GM12891 (cell line): ENCODE measurements around the gene PDGFB.

Source experiments
- POLR2A ChIP-seq: IDR thresholded peaks from 2 replicates; pipeline ENCODE4 v1.6.1; 2011; ENCODE audit warnings: low read depth, low read length, control low read depth
- POLR2AphosphoS5 ChIP-seq: IDR thresholded peaks from 2 replicates; pipeline ENCODE4 v1.6.1; 2011; ENCODE audit warnings: low read depth, low read length, control low read depth

- TF ChIP-seq POLR2A = no peak
- TF ChIP-seq POLR2AphosphoS5 = no peak
These were observed 26.0 kb upstream of the PDGFB start for GRCh38 chr22:39270792-39271191.
